Tibial nerve (tissue), 4 donors: ENCODE results near the gene BCAN.

Experiments
- EP300 ChIP-seq, 2 donors: sonication (generic); formaldehyde crosslinking; IDR thresholded peaks; one replicate each; pipeline ENCODE4 v1.6.1; 2017; ENCODE audit warnings: antibody characterized with exemption in 2 of 2, mild to moderate bottlenecking in 1 of 2
- POLR2A ChIP-seq, 2 donors: fragments of 450-650 bp; IDR thresholded peaks; one replicate each; pipeline ENCODE4 v1.6.1; 2017; ENCODE audit warnings: antibody characterized with exemption in 2 of 2, mild to moderate bottlenecking in 2 of 2, moderate library complexity in 2 of 2
- TF ChIP-seq, protein P1 (sequence below), 5 experiments: fragments of 200-600 bp in 3 of 5; fragments of 450-650 bp in 2 of 5; sonication (generic) in 3 of 5; IDR thresholded peaks; one replicate each; pipeline ENCODE4 v1.5.1; 2016 to 2019; ENCODE audit warnings: antibody characterized with exemption in 5 of 5, mild to moderate bottlenecking in 3 of 5, moderate library complexity in 2 of 5

DNA sequence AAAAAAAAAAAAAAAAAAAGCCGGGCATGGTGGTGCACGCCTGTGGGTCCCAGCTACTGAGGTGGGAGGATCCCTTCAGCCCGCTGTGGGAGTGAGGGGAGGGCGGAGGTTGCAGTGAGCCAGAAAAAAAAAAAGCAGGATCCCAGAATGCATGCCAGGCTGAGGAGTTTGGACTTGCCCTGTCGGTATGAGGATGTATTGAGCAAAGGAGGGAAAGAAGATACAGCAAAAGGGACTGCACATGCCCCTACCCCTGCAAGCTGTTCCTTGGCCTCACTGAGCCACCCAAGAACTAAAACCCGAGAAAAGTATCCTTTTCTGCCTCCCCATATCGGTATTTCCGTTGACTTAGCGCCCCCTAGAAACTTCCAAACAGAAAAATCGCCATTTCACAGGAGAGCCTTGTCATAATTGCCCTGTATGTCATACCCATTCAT, 39.3 kb upstream of the BCAN start:
- TF ChIP-seq, protein P1, sequence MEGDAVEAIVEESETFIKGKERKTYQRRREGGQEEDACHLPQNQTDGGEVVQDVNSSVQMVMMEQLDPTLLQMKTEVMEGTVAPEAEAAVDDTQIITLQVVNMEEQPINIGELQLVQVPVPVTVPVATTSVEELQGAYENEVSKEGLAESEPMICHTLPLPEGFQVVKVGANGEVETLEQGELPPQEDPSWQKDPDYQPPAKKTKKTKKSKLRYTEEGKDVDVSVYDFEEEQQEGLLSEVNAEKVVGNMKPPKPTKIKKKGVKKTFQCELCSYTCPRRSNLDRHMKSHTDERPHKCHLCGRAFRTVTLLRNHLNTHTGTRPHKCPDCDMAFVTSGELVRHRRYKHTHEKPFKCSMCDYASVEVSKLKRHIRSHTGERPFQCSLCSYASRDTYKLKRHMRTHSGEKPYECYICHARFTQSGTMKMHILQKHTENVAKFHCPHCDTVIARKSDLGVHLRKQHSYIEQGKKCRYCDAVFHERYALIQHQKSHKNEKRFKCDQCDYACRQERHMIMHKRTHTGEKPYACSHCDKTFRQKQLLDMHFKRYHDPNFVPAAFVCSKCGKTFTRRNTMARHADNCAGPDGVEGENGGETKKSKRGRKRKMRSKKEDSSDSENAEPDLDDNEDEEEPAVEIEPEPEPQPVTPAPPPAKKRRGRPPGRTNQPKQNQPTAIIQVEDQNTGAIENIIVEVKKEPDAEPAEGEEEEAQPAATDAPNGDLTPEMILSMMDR (IDR thresholded peaks at IDR 0.05): peak in 1 of 5 experiments; percentile 21
- no peak for TF ChIP-seq POLR2A (IDR thresholded peaks at IDR 0.05)
- TF ChIP-seq EP300 (IDR thresholded peaks at IDR 0.05): no peak
